H9 (cell line): ENCODE measurements around the gene KLK2. TPM values are rescaled to one million over a fixed set of nuclear protein-coding genes. Genes with fewer than 3 reads are reported as not detected.
A peak's percentile ranks its signal among the peaks of the same experiment; 100 is the strongest.

Experiments used
- DNase-seq: peaks from one replicate; pipeline ENCODE4 v3.0.0-alpha.2; 2017
- H2AFZ ChIP-seq: one replicate; pipeline ENCODE4 v1.6.1; 2013; ENCODE audit warnings: mild to moderate bottlenecking, low read length, control low read depth, moderate library complexity
- H2AK5ac ChIP-seq: 2 replicates; pipeline ENCODE4 v1.6.1; 2013; ENCODE audit warnings: low read length, control low read depth, mixed read lengths; ENCODE audit not compliant: insufficient read length
- H2BK120ac ChIP-seq: one replicate; pipeline ENCODE4 v1.6.1; 2013; ENCODE audit warnings: low read depth, mild to moderate bottlenecking, low read length, control low read depth, inconsistent platforms; ENCODE audit not compliant: poor library complexity, severe bottlenecking
- H2BK12ac ChIP-seq: 2 replicates; pipeline ENCODE4 v1.6.1; 2013; ENCODE audit warnings: low read length, control low read depth, mixed read lengths, low read depth; ENCODE audit not compliant: insufficient read length
- H2BK15ac ChIP-seq: 2 replicates; pipeline ENCODE4 v1.6.1; 2013; ENCODE audit warnings: low read depth, low read length, control low read depth
- H2BK20ac ChIP-seq: one replicate; pipeline ENCODE4 v1.6.1; 2013; ENCODE audit warnings: low read depth, mild to moderate bottlenecking, low read length, control low read depth, inconsistent platforms; ENCODE audit not compliant: poor library complexity, severe bottlenecking
- H2BK5ac ChIP-seq: 2 replicates; pipeline ENCODE4 v1.6.1; 2013; ENCODE audit warnings: low read length, control low read depth, mixed read lengths; ENCODE audit not compliant: insufficient read length
- H3K14ac ChIP-seq: 2 replicates; pipeline ENCODE4 v1.6.1; 2013; ENCODE audit warnings: low read length, control low read depth; ENCODE audit not compliant: insufficient read depth
- H3K18ac ChIP-seq: 2 replicates; pipeline ENCODE4 v1.6.1; 2013; ENCODE audit warnings: low read depth, mild to moderate bottlenecking, mixed read lengths, low read length, control low read depth; ENCODE audit not compliant: insufficient read length
- H3K23ac ChIP-seq: 2 replicates; pipeline ENCODE4 v1.6.1; 2013; ENCODE audit warnings: low read length, control low read depth, mixed read lengths, low read depth; ENCODE audit not compliant: insufficient read length
- H3K23me2 ChIP-seq: 2 replicates; pipeline ENCODE4 v1.6.1; 2013; ENCODE audit warnings: low read depth, mild to moderate bottlenecking, mixed read lengths, low read length, control low read depth; ENCODE audit not compliant: insufficient read length, poor library complexity, severe bottlenecking
- H3K27ac ChIP-seq: 2 replicates; pipeline ENCODE4 v1.5.1; 2013; ENCODE audit warnings: low read length, control low read depth, mixed read lengths, low read depth; ENCODE audit not compliant: insufficient read length
- H3K27me3 ChIP-seq: 2 replicates; pipeline ENCODE4 v1.6.1; 2013; ENCODE audit warnings: low read length, control low read depth, inconsistent platforms; ENCODE audit not compliant: insufficient read depth
- H3K4ac ChIP-seq: 2 replicates; pipeline ENCODE4 v1.6.1; 2013; ENCODE audit warnings: low read depth, mild to moderate bottlenecking, control low read depth, inconsistent platforms, low read length, moderate library complexity
- H3K4me1 ChIP-seq: 2 replicates; pipeline ENCODE4 v1.6.1; 2013; ENCODE audit warnings: low read length, control low read depth, inconsistent platforms; ENCODE audit not compliant: insufficient read depth
- H3K4me2 ChIP-seq: 2 replicates; pipeline ENCODE4 v1.6.1; 2013; ENCODE audit warnings: low read length, control low read depth, mixed read lengths; ENCODE audit not compliant: insufficient read length, insufficient read depth
- H3K56ac ChIP-seq: 2 replicates; pipeline ENCODE4 v1.6.1; 2013; ENCODE audit warnings: low read depth, mild to moderate bottlenecking, mixed read lengths, low read length, control low read depth; ENCODE audit not compliant: insufficient read length
- H3K79me1 ChIP-seq: 2 replicates; pipeline ENCODE4 v1.6.1; 2013; ENCODE audit warnings: low read depth, mild to moderate bottlenecking, moderate library complexity, low read length, control low read depth, inconsistent platforms; ENCODE audit not compliant: insufficient read depth, poor library complexity, severe bottlenecking
- H3K79me2 ChIP-seq: 2 replicates; pipeline ENCODE4 v1.6.1; 2013; ENCODE audit warnings: low read length, control low read depth, inconsistent platforms; ENCODE audit not compliant: insufficient read depth
- H3K9ac ChIP-seq: 2 replicates; pipeline ENCODE4 v1.6.1; 2013; ENCODE audit warnings: low read length, control low read depth, mixed read lengths; ENCODE audit not compliant: insufficient read length; ENCODE audit errors: extremely low read depth
- H3K9me3 ChIP-seq: one replicate; pipeline ENCODE4 v1.6.1; 2013; ENCODE audit warnings: low read depth, low read length, inconsistent platforms; ENCODE audit not compliant: control insufficient read depth
- H3T11ph ChIP-seq: one replicate; pipeline ENCODE4 v1.6.1; 2013; ENCODE audit warnings: mild to moderate bottlenecking, low read length, control low read depth, inconsistent platforms
- H4K20me1 ChIP-seq: one replicate; pipeline ENCODE4 v1.6.1; 2013; ENCODE audit not compliant: control insufficient read depth, insufficient read length, insufficient read depth
- H4K5ac ChIP-seq: 2 replicates; pipeline ENCODE4 v1.6.1; 2013; ENCODE audit warnings: low read depth, mild to moderate bottlenecking, mixed read lengths, low read length, control low read depth; ENCODE audit not compliant: insufficient read length
- H4K8ac ChIP-seq: replicated peaks from 2 replicates; pipeline ENCODE4 v1.6.1; 2013; ENCODE audit warnings: low read length, control low read depth, mixed read lengths, low read depth; ENCODE audit not compliant: insufficient read length
- H4K91ac ChIP-seq: 2 replicates; pipeline ENCODE4 v1.6.1; 2013; ENCODE audit warnings: low read depth, mild to moderate bottlenecking, moderate library complexity, mixed read lengths, low read length, control low read depth; ENCODE audit not compliant: insufficient read length
- H3K27ac Mint-ChIP-seq, 3 experiments: 2 replicates in 2 of 3; 3 replicates in 1 of 3; pipeline ENCODE4 v1.8.0; 2020 to 2021; ENCODE audit warnings: mixed read lengths in 3 of 3, mild to moderate bottlenecking in 1 of 3, moderate library complexity in 1 of 3
- H3K27me3 Mint-ChIP-seq: 2 replicates; pipeline ENCODE4 v1.8.0; 2021; ENCODE audit warnings: low read depth, mild to moderate bottlenecking, moderate library complexity, mixed read lengths
- H3K36me3 Mint-ChIP-seq, 3 experiments: 2 replicates in 2 of 3; 3 replicates in 1 of 3; pipeline ENCODE4 v1.8.0; 2020 to 2021; ENCODE audit warnings: low read depth in 3 of 3, mixed read lengths in 3 of 3; ENCODE audit not compliant: insufficient read depth in 1 of 3
- H3K4me1 Mint-ChIP-seq, 2 experiments: 2 replicates each; pipeline ENCODE4 v1.8.0; 2020; ENCODE audit warnings: mixed read lengths in 2 of 2
- H3K4me3 Mint-ChIP-seq, 2 experiments: 2 replicates in 1 of 2; 3 replicates in 1 of 2; pipeline ENCODE4 v1.8.0; 2020 to 2021; ENCODE audit warnings: mild to moderate bottlenecking in 2 of 2, mixed read lengths in 2 of 2, moderate library complexity in 1 of 2
- H3K9me3 Mint-ChIP-seq, 2 experiments: 2 replicates in 1 of 2; 3 replicates in 1 of 2; pipeline ENCODE4 v1.8.0; 2020; ENCODE audit warnings: mild to moderate bottlenecking in 2 of 2, mixed read lengths in 2 of 2, moderate library complexity in 1 of 2
- CTCF ChIP-seq: fragments of 200-600 bp; sonication (generic); conservative IDR thresholded peaks from 3 replicates; pipeline ENCODE4 v1.8.0; 2021; ENCODE audit warnings: antibody characterized with exemption, mild to moderate bottlenecking
- WGBS: extraction: QIAGEN DNeasy Blood & Tissue Kit; methylation state at CpG from one replicate; pipeline ENCODE4 v1.1.7; 2013; ENCODE audit warnings: missing lambda C conversion rate, low lambda C conversion rate, mixed read lengths; ENCODE audit not compliant: insufficient read length; ENCODE audit errors: extremely low coverage; 5-methylcytosine and 5-hydroxymethylcytosine counted together
- total RNA-seq: library from RNA; stranded (reverse); gene quantifications from 2 replicates; pipeline ENCODE4 v1.2.1, GENCODE V29; 2021

KLK2 gene
- total RNA-seq, 1 experiment from 2014 or later, result not detected

DNA sequence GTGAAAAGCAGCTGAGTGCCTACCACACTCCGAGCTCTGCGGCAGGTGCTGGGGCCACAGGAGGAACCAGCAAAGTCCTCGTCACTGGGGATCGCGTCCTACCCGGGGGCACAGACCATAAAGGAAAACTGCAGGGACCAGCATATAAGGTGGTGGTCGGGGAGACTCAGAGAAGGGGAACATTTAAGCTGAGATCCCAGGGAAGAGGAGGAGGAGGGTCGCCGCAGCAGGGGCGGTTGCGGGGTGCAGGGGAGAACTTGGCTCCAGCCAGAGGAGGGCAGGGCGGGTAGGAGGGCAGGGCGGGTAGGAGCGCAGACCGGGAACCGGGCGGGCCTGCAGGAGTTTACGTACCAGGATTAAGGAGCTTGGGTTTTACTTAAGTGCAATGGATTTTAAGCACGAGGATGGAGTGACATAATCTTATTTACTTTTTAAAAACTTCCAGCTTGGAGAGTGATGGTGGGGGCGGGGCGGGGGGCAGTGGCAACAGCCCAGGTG lies 38.9 kb downstream of the KLK2 start:
- H2AK5ac ChIP-seq, result no peak overlapping the region
- no peak overlapping the region for H3K9ac ChIP-seq
- no peak overlapping the region for H2BK12ac ChIP-seq
- WGBS, result no CpG with 5 or more reads among the region's 21 CpGs
- no peak overlapping the region for H4K5ac ChIP-seq
- H4K20me1 ChIP-seq, result no peaks in the 10 kb centered on the region
- peak overlapping the region; percentile 74 for H3K4me2 ChIP-seq
- H2BK5ac ChIP-seq, result no peak overlapping the region
- H3K9me3 Mint-ChIP-seq, result no peaks in the 10 kb centered on the region; a peak in 1 of 5 replicates
- H3K14ac ChIP-seq, result no peak overlapping the region
- peaks cover 46% of the 10 kb centered on the region for H3K27me3 Mint-ChIP-seq
- no peak overlapping the region for H2BK120ac ChIP-seq
- no peak overlapping the region for H2BK15ac ChIP-seq
- H3K79me1 ChIP-seq, result no peaks in the 10 kb centered on the region
- no peaks in the 10 kb centered on the region for H3K79me2 ChIP-seq
- no peak overlapping the region for H3K4ac ChIP-seq
- no peaks in the 10 kb centered on the region for H3K9me3 ChIP-seq
- no peak overlapping the region for H3K56ac ChIP-seq
- H3K27me3 ChIP-seq, result peaks cover 30% of the 10 kb centered on the region; the same call in 1 of the 2 replicates
- H2AFZ ChIP-seq, result no peak overlapping the region
- no peak for TF ChIP-seq CTCF
- no peaks in the 10 kb centered on the region for H3K36me3 Mint-ChIP-seq
- no peak overlapping the region for H3K27ac Mint-ChIP-seq
- no peak overlapping the region for H3K23ac ChIP-seq
- no peak overlapping the region for H4K91ac ChIP-seq
- H3K18ac ChIP-seq, result no peak overlapping the region
- H3K23me2 ChIP-seq, result peaks cover 7% of the 10 kb centered on the region
- DNase-seq, result no peak
- H2BK20ac ChIP-seq, result no peak overlapping the region
- no peak overlapping the region for H3T11ph ChIP-seq
- H4K8ac ChIP-seq, result no peak overlapping the region
- no peaks in the 10 kb centered on the region for H3K4me1 ChIP-seq
- H3K4me3 Mint-ChIP-seq, result peak overlapping the region in 1 of 2 experiments; percentile 39; a peak in 3 of 5 replicates
- peaks cover 17 to 18% of the 10 kb centered on the region in 2 experiments for H3K4me1 Mint-ChIP-seq
- no peak overlapping the region for H3K27ac ChIP-seq
